Measurements from ENCODE around the gene WFDC12.
"Not testable (repeated sequence)": the region's sequence is repeated elsewhere in the genome, so short reads cannot be mapped to it uniquely, and the experiment has no call there.

Gene WFDC12, protein sequence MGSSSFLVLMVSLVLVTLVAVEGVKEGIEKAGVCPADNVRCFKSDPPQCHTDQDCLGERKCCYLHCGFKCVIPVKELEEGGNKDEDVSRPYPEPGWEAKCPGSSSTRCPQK

GRCh38 chr20:45124365-45124764, at the start of gene WFDC12:
TSS of gene WFDC12 (minus strand) at chr20:45124465. CDS start at chr20:45124447, 18 bp downstream.
- FAIRE-seq: no peak

- FAIRE-seq: no peak
These were observed 49.3 kb upstream of the WFDC12 start for GRCh38 chr20:45173522-45173921.

DNA sequence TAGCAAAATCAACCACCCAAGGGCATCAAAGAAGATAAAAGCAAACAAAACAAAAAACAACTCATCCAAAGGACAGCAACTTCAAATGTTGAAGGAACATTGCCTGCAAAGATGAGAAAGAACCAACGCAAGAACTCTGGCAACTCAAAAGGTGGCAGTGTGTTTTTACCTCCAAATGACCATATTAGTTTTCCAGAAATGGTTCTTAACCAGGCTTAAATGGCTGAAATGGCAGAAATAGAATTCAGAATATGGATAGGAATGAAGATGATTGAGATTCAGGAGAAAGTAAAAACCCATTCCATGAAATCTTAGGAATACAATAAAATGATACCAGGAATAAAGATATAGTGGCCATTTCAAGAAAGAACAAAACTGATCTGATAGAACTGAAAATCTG, 40.6 kb upstream of the WFDC12 start:
- no peak for FAIRE-seq

DNA sequence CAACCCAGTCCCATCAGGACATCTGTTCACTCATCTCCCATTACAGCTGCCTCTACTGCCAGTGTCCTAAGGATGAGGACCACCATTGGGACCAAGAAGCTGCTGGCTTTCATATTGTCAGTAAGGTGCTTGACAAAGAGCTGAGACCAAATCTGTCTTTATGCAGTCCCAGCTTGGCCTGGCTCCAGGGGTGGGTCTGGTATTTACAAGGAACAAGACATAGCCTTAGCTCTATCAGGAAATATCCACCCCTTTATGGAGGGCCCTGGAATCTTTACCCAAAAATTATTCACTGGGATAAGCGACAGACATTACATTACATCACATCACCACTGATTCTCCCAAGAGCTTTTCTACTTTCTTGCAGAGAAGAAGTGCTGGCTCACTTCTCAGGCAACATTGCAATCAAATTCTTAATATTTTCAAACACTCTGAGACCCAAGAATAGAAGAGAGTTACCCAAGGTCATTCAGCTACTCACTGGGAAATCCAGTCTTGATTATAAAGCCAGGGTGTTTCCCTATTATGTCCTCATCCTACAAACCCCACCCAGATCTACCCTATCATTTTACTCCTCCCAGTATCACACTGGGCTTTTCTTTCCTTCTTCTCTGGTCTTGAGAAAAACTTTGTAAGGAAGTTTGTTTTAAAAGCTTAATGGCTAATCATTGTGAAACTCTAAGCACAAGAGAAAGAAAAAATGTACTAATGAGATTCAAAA, 39.0 kb upstream of the WFDC12 start:
- no peak for FAIRE-seq

DNA sequence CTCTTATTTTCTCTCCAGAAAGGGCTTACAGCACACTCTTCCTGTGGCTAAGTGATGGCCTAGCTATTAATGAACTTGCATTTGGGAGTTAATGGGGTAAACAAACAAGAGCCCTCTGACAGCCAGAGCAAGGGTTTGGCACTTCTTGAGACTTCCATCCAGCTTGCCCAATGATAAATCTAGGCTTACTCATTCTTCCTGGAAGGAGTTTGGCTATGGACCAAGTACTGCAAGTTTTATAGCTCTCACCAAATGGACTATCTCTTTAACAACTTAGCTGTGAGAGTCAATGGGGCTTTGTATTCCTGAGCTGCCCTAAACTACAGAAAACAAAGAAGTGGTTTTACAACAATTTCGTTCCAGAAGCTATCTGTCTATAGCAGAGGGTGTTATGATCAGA, 33.7 kb upstream of the WFDC12 start:
- no peak for FAIRE-seq

GRCh38 chr20:45156713-45157112, 32.4 kb upstream of the WFDC12 start:
- no peak for FAIRE-seq

DNA sequence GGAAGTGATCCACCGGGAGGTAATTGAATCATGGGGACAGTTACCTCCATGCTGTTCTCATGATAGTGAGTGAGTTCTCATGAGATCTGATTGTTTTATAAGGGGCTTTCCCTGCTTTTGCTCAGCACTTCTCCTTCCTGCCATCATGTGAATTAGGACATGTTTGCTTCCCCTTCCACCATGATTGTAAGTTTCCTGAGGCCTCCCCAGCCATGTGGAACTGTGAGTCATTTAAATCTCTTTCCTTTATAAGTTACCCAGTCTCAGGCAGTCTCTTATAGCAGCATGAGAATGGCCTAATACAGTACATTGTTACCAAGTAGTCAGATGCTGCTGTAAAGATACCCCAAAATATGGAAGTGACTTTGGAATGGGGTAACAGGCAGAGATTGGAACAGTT, 30.5 kb upstream of the WFDC12 start:
- FAIRE-seq: not testable (repeated sequence)

DNA sequence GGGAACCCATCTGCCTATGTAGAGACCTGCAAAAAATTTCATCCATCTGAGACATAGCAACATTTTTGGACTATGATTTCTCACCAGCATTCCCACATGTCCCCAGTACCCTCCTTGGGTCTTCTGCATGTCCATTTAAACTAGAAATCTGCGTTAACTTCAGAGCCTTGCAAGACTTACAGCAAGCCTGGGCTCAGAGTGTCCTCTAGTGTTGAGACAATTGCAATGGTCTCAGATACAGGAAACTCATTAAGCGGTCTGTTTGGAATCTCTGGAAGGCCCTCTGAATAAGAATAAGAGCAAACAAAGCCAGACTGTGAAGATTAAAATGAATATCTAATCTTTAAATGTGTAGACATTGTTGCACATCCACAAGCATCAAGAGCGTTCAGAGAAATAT, 29.9 kb upstream of the WFDC12 start:
- FAIRE-seq: no peak

DNA sequence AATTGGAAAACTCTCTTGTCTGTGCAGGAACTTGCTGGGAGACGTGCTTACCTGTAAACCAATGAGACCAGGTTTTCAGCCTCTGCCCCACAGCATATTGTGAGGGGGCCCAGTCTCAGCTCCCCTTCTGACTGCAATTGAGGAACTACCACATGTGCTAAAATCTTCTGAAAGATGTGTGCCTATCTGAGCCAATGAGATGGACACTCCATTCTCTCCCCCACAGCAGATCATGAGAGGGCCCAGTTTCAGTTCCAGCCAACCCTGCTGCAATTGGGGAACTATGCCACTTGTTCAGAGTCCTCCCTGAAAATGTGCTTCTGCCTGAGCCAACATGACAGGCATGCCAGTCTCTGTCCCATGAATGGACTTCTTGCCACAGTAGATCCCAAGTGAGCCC, 29.5 kb upstream of the WFDC12 start:
- no peak for FAIRE-seq

GRCh38 chr20:45153147-45153546, 28.9 kb upstream of the WFDC12 start:
- FAIRE-seq: no peak

- FAIRE-seq: no peak
These were observed 28.1 kb upstream of the WFDC12 start for GRCh38 chr20:45152405-45152804.

- FAIRE-seq: no peak
These were observed 24.8 kb upstream of the WFDC12 start for GRCh38 chr20:45149062-45149461.

- FAIRE-seq: no peak
These were observed 16.6 kb upstream of the WFDC12 start for GRCh38 chr20:45140836-45141235.

DNA sequence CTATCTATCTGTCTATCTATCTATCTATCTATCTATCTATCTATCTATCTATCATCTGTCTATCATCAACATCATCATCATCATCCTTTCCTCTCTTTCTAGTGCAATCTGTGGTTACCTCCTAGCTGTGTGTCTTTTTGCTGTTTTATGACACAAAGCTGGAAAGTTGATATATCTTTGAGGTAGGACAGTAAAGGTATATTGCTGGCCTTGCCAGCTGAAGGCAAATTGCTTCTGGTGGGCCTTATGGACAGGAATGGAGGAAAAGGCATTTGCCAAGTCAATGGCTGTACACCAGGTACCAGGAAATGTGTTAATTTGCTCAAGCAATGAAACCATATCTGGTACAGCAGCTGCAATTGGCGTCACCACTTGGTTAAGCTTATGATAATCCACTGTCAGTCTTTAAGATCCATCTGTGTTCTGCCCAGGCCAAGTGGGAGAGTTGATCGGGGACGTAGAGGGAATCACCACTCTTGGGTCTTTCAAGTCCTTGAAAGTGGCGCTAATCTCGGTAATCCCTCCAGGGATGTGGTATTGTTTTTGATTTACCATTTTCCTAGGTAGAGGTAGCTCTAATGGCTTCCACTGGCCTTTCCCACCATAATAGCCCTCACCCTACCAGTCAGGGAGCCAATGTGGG, 15.6 kb upstream of the WFDC12 start:
- not testable (repeated sequence) for FAIRE-seq

- FAIRE-seq: no peak
These were observed 14.5 kb upstream of the WFDC12 start for GRCh38 chr20:45138561-45139300.

DNA sequence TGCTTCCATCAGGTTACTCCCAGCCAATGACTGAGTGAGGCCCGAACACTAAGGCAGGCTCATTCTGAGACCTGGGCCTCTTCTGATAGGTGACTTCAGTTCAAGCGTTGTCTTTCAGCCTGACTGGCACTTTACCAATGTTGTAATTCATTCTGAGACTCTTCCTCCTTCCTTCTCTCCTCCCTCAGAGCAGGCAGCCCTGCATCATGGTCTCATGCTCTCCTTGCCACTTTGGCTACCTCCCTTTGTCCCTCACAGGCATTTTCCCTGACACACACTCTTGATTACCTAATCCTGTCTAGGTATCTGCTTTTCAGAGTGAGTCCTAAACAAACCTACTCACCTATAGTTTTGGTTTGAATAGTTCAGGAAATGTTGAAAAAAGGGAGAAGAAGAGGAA, 12.6 kb upstream of the WFDC12 start:
- FAIRE-seq: no peak

- no peak for FAIRE-seq
These were observed 3.8 kb upstream of the WFDC12 start for GRCh38 chr20:45128099-45128498.

DNA sequence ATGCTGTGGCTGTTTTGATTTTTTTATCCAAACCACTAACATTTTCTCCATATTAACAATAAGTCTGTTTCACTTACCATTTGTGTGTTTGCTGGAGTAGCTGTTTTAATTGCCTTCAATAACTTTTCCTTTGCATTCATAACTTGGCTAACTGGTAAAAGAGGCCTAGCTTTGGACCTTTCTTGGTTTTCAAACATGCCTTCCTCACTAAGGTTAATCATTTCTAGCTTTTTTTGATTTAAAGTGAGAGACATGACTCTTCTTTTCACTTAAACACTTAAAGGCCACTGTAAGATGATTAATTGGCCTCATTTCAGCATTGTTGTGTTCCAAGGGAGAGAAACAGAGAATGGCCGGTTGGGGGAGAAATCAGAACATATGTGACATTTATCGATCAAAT, 2.9 kb downstream of the WFDC12 start:
- no peak for FAIRE-seq

DNA sequence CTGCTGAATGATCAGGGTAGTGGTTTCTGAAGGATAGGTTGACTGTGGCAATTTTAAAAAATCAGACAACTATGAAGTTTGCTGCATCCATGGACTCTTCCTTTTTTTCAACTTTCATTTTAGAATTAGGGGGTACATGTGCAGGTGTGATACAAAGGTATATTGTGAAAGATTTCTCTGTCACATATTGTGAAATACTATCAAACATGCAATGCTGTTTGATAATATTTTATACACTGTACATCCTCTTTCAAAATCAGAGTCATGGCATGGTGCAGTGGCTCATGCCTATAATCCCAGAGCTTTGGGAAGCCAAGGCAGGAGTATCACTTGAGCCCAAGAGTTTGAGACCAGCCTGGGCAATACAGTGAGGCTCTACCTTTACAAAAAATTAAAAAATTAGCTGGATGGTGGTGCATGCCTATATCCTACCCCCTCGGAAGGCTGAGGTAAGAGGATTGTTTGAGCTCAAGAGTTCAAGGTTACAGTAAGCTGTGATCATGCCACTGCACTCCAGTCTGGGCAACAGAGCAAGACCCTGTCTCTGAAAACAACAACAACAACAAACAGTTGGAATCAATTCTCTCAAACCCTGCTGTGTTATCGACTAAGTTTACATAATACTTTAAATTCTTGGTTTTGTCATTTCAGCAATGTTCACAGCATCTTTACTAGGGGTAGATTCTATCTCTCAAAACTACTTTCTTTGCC, 4.6 kb downstream of the WFDC12 start:
- FAIRE-seq: no peak

- FAIRE-seq: no peak
These were observed 6.2 kb downstream of the WFDC12 start for GRCh38 chr20:45118028-45118427.

DNA sequence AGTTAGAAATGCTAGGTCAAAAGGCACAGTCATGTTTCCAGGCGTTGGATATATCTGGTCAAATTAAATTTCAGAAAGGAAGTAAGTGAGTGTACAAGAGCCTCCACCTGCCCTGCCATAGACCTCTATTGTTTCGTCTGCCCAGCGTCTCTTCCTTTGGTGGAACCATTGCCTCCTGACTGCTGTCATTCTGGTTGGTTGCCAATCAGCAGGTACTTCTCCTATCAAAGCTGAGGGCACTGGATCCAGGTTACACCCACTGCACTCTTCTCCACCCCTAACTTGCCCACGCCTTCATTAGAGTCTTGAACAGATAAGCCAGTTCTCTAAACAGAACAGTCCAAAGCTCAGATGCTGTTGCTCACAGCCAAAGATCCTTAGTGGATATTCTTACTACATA, 6.7 kb downstream of the WFDC12 start:
- FAIRE-seq: no peak

DNA sequence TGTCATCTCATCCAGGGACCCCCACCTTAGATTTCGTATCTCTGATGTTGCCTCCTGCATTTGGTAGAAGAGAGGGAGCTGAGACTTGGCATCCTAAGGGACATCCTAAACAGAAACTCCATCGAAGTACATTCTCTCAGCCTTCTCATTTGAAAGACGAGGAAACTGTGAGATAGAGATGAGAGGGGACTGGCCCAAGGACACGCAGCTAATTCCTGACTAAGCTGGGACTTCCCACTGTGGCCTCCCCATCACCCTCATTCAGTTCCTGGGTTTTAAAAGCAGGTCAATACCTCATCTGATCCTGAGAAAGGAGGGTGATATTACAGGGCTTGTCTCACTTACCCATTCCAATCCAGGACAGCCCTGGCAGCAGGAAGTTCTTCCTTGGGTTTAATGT, 8.4 kb downstream of the WFDC12 start:
- FAIRE-seq: no peak

GRCh38 chr20:45115386-45115774, 8.9 kb downstream of the WFDC12 start:
- FAIRE-seq: no peak

Measured in islet of Langerhans (tissue), 1 donor.